Activated CD4-positive, alpha-beta T cell treated with anti-CD3 and anti-CD28 coated beads, Interleukin-2, amount 50 U/mL, for 16 hours (primary cell): ENCODE data around the gene FASTKD2.

Experiments used
- DNase-seq: peaks from one replicate; pipeline ENCODE4 v3.0.0-alpha.2; 2020

FASTKD2 gene

DNA sequence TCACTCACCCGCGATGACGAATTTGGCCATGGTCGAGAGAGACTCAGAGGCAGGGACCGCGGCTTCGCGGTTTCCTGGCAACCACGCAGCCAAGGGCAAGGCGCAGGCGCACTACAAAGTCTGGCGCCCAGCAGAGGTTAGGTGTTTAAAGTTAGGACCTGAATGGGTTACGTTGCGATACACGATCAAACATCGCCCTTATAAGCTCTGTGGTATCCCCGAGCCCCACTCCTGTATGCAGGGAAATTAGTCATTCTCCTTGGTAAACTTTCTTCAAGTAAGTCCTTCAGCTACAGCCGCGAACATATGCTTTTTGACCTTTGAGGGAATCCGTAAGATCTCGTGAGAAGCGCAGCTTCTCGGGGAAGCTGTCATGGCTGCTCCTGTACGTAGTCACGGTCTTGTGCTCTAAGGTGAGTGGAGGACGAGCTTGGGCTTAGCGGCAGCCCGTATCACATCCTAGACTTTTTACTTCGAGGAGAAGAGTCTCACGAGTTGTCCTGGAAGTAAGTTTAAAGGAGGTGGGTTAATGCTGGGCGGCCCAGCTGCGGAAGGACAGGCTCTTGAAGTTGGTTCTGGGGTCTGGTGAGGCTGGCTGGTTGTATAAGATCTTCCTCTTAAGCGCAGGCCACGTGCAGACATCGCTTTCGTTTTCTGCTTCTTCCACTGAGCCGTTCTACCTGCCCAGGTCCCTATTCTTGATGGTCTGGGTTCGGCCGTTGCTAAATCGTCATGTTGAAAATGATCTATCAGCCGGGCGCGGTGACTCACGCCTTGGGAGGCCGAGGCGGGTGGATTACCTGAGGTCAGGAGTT, at the start of gene FASTKD2, which contains the start of gene MDH1B:
Gene FASTKD2, plus strand, starts transcription at position 365 of the 815 bp plus-strand sequence. CDS start 1,088 bp downstream, outside the sequence.
Gene MDH1B, minus strand, starts transcription at position 87 of the 815 bp plus-strand sequence. Its CDS starts 57 bp downstream, at position 30.
- peak; percentile 91 for DNase-seq

GRCh38 chr2:206716623-206717022, 48.8 kb upstream of the FASTKD2 start:
- no peak for DNase-seq

DNA sequence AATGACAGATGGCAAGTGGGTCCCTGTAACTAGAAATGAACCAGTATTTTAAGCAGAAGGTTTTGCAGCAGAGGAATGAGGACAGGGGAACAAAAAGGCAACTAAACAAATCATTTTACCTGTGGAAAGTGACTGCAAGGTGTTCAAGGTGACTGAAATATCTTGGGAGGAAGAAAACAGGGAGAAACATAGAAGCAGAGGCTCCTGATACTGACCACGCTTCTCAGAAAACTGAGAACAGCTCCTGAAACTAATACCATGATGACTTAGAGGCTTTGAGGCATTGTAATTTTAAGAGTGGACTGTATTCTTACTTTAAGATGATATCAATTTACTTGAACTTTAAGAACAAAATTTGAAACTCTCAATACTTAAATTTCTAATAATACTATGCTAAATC, 47.1 kb upstream of the FASTKD2 start, which contains the start of gene DYTN:
Gene DYTN, minus strand, starts transcription at position 101 of the 400 bp plus-strand sequence. CDS start 117 bp downstream, outside the sequence.
- DNase-seq = no peak

GRCh38 chr2:206721256-206721920, 44.0 kb upstream of the FASTKD2 start:
- DNase-seq = peak; percentile 25

- no peak for DNase-seq
These were observed 42.1 kb upstream of the FASTKD2 start for GRCh38 chr2:206723288-206723687.

GRCh38 chr2:206727287-206727686, 38.1 kb upstream of the FASTKD2 start:
- no peak for DNase-seq

DNA sequence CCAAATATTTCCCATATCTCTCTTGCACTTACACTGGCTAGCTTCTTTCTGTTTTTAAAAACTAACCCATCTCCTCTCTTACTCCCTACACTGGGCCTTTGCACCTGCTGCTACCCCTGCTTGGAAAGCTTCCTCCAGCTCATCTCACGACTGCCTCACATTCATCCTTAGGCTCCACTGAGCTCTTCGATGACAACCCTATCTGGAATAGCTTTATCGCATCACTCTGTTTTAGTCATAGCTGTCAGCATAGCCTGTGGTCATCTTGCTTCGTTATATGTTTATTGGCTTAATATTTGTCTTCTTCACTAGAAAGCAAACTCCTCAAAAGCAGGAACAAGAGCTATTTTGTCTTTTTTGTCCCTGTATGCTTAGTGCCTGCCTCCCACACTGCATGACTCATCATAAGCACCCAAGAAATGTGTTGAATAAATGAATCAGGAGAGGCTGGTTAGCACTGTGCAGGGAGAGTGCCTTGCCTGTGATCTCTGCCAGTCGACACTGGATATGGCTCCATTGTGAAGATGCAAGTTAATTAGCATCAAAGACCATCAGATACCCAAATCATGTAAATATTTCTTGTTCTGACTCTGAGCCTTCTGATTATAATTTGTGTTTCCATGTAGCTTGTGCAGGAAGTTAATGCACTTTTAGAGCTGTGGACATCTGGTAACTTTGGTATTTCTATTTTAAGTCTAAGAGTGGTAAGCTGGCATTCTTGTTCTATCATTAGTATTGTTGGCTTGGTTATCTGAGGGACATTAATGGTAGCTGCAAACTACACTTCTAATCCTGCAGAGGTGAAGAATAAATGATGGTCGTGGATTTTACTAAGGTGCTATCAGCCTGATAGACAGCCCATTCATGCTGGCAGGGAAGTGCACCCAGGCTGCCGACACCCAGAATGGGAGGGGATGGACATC, 36.9 kb upstream of the FASTKD2 start:
- no peak for DNase-seq

DNA sequence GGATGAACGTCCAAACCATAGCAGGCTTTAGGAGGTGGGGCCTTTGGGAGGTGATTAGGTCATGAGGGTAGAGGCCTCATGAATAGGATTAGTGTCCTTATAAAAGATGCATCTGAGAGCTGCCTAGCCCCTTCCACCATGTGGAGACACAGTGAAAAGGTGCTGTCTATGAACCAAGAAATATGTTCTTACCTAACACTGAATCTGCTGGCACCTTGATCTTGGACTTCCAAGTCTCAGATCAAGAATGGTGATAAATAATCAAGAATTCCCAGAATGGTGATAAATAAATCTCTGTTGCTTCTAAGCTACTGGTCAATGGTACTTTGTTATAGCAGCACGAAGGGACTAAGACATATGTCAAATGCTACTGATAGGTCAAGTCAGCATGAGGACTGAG, 32.1 kb upstream of the FASTKD2 start:
- no peak for DNase-seq

DNA sequence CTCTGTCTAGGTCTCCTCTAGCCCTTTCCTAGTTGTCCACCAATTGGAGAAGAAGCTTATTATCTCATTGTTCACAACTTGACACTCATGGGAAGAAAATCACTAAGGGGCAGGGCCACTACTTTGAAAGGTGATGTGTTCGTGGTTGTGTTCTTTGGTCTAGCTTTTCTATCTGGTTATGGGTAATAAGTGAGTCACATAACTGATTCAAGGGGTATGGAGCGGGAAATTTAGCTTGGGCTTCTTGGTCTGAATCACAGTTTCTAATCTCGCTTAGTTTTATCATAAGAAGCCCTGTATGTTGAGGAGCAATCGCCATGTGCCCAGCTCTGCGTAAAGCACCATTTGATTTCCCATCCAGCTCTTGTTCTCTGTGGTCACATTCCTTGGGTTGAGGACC, 28.5 kb upstream of the FASTKD2 start:
- DNase-seq = peak; percentile 43

GRCh38 chr2:206739271-206739670, 26.1 kb upstream of the FASTKD2 start:
- no peak for DNase-seq

GRCh38 chr2:206740800-206741199, 24.6 kb upstream of the FASTKD2 start:
- no peak for DNase-seq

GRCh38 chr2:206756816-206757215, 8.6 kb upstream of the FASTKD2 start:
- DNase-seq = no peak

DNA sequence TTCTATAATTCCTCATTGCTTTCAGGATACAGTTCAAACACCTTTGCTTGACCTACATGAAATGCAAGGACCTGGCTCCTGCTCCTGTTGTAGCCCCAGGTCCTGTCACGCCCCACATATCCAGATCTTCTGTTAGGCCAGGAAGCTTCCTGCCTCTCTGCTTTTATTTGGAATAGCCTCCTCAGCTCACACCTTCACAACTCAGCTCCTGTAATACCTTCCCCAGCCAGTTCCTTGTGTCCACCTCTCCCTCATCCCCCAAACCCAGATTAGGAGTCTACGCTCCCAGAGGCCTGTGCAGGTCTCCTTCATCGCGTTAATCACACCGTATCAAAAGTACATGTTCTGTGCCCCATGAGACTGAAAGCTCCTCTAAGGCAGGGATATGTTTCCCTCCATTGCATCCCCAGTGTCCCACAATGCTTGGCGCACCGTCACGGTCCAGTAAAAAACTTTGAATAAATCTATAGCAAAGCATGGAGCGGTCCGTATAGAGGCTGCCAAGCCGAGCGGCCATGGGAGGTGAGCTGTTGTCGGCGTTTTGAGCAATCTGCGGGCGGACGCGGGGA, 649 bp upstream of the FASTKD2 start:
- no peak for DNase-seq

GRCh38 chr2:206766057-206766930, 888 bp downstream of the FASTKD2 start:
- no peak for DNase-seq

GRCh38 chr2:206774871-206775270, 9.5 kb downstream of the FASTKD2 start:
- DNase-seq = no peak

DNA sequence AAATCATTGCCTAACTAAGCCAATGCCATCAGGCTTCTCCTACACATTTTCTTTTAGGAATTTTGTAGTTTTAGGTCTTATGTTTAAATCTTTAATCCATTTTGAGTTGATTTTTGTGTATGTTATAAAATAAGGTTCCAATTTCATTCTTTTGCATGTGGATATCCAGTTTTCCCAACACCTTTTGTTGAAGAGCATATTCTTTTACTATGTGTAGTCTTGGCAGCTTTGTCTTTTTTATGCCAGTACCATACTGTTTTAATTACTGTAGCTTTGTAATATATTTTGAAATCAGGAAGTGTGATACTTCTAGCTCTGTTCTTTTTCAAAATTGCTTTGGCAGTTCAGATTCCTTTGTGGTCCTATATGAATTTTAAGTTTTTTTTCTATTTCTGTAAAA, 11.0 kb downstream of the FASTKD2 start:
- no peak for DNase-seq

GRCh38 chr2:206780671-206781070, 15.3 kb downstream of the FASTKD2 start:
- DNase-seq = no peak

- DNase-seq = no peak
These were observed 18.3 kb downstream of the FASTKD2 start for GRCh38 chr2:206783718-206784117.

DNA sequence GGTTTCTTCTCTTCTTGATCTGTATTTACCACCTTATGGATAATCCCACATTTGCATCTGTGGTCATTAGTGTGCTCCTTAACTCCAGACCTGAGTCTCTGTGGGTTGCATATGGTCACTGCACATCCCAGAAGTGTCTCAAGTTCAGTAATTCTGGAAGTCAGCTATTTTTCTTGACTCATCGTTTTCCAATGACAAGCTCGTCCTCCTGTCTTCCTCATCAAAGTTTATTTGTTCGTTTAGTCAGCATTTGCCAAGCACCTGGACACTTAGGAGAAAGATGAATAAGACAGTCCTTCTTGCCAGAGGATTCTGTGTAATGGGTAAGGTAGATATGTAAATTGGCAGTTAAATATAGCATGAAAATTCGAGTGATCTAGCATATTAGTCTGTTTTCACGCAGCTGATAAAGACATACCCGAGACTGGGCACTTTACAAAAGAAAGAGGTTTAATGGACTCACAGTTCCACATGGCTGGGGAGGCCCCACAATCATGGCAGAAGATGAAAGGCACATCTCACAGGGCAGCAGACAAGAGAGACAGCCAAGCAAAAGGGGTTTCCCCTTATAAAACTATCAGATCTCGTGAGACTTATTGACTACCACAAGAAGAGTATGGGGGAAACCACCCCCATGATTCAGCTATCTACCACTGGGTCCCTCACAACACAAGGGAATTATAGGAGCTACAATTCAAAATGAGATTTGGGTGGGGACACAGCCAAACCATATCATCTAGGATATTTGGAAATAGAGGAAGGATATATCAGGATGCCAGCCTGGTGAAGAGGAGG, 19.4 kb downstream of the FASTKD2 start:
- no peak for DNase-seq

DNA sequence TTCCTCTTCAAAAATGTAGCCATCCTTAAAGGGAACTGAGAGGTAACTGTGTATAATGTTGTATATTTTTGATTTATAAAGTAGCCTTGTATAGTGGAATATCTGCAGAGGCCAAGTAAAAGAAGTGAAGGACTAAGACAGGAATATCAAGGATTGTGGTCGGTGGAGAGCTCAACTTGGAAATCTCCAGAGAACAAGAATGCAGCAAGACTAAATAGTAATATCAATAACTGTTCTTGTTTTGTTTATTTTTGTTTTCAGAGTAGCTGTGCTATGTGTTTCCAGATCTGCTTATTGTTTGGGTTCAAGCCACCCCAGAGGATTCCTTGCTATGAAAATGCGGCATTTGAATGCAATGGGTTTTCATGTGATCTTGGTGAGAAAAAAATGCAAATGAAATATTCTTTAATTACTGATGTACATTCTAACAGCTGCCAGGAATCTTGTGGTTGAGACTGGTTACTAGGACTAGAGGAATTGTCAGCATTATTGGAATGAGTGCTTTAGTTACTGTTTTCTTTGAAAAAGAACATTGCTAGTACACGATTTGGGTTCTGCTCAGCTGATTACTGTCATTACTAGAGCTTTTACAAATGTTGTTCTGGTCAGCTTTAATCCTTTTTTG, 25.0 kb downstream of the FASTKD2 start:
- DNase-seq = no peak
